Measurements from ENCODE around the gene GKN1.

GKN1 gene

GRCh38 chr2:68940369-68940768, 34.1 kb upstream of the GKN1 start:
- no peak for DNase-seq (ENCODE audit: low read depth)
- TF ChIP-seq, protein P1, sequence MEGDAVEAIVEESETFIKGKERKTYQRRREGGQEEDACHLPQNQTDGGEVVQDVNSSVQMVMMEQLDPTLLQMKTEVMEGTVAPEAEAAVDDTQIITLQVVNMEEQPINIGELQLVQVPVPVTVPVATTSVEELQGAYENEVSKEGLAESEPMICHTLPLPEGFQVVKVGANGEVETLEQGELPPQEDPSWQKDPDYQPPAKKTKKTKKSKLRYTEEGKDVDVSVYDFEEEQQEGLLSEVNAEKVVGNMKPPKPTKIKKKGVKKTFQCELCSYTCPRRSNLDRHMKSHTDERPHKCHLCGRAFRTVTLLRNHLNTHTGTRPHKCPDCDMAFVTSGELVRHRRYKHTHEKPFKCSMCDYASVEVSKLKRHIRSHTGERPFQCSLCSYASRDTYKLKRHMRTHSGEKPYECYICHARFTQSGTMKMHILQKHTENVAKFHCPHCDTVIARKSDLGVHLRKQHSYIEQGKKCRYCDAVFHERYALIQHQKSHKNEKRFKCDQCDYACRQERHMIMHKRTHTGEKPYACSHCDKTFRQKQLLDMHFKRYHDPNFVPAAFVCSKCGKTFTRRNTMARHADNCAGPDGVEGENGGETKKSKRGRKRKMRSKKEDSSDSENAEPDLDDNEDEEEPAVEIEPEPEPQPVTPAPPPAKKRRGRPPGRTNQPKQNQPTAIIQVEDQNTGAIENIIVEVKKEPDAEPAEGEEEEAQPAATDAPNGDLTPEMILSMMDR (IDR thresholded peaks at IDR 0.05; ENCODE audit: insufficient read depth, low read depth, low read length, missing control alignments): no peak
- no peak overlapping the region for H3K4me3 ChIP-seq (ENCODE audit: low read depth, low read length)

DNA sequence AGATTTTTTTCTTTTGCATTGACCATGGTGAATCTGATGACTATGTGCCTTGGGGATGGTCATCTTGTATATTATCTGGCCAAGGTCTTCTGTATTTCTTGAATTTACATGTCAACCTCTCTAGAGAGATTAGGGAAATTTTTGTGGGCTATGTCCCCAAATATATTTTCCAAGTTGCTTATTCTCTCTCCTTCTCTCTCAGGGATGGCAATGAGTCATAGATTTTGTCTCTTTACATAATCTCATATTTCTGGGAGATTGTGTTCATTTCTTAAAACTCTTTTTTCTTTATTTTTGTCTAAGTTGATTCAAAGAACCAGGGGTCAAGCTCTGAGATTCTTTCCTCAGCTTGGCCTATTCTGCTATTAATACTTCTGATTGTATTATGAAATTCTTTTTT, 31.6 kb upstream of the GKN1 start:
- no peak overlapping the region for H3K4me3 ChIP-seq (ENCODE audit: low read depth, low read length)
- no peak for DNase-seq (ENCODE audit: low read depth)
- TF ChIP-seq, protein P1 (IDR thresholded peaks at IDR 0.05; ENCODE audit: insufficient read depth, low read depth, low read length, missing control alignments): no peak

GRCh38 chr2:68943581-68944568, 30.6 kb upstream of the GKN1 start:
- H3K4me3 ChIP-seq (ENCODE audit: low read depth, low read length): no peak overlapping the region
- TF ChIP-seq, protein P1 (IDR thresholded peaks at IDR 0.05; ENCODE audit: insufficient read depth, low read depth, low read length, missing control alignments): peak; percentile 86
- DNase-seq (ENCODE audit: low read depth): peak; percentile 52

- no peak overlapping the region for H3K4me3 ChIP-seq (ENCODE audit: low read depth, low read length)
- TF ChIP-seq, protein P1 (IDR thresholded peaks at IDR 0.05; ENCODE audit: insufficient read depth, low read depth, low read length, missing control alignments): no peak
- no peak for DNase-seq (ENCODE audit: low read depth)
Measured at GRCh38 chr2:68946117-68946516, 28.3 kb upstream of the GKN1 start.

DNA sequence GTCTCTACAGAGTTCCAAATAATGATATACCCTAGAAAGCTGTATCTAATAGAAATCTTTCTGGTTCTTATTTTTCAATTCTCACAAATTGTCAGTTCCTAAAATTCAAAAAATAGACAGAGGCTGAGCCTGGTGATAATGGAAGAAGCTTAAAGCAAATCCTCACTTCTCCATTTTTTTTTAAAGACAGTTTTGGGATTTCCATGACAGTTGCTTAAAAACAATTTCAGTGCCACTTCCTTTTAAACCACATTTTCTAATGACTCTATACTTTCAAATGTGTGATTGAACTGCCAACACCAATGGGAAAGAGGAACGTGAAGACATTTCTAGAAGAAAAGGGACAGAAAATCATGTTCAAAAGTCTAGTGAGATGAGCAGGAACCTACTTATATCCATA, 25.7 kb upstream of the GKN1 start:
- TF ChIP-seq, protein P1 (IDR thresholded peaks at IDR 0.05; ENCODE audit: insufficient read depth, low read depth, low read length, missing control alignments): no peak
- H3K4me3 ChIP-seq (ENCODE audit: low read depth, low read length): no peak overlapping the region
- no peak for DNase-seq (ENCODE audit: low read depth)

- H3K4me3 ChIP-seq (ENCODE audit: low read depth, low read length): no peak overlapping the region
- TF ChIP-seq, protein P1 (IDR thresholded peaks at IDR 0.05; ENCODE audit: insufficient read depth, low read depth, low read length, missing control alignments): no peak
- DNase-seq (ENCODE audit: low read depth): no peak
Measured at GRCh38 chr2:68951899-68952298, 22.5 kb upstream of the GKN1 start.
